ENCODE measurements around the gene PANX1. TPM values are rescaled to one million over a fixed set of nuclear protein-coding genes. Genes with fewer than 3 reads are reported as not detected.

Gene PANX1
- total RNA-seq, 1 experiment from 2014 or later, result 37.5 TPM

- no peak overlapping the region for H3K4me2 ChIP-seq (ENCODE audit: insufficient read depth, insufficient read length, low read length)
- no CpG with 5 or more reads among the region's 2 CpGs for WGBS (ENCODE audit: extremely low coverage, insufficient read length, low lambda C conversion rate)
These were observed 53.3 kb downstream of the PANX1 start for GRCh38 chr11:94181943-94182342.

More at GRCh38 chr11:94181943-94182342, 53.3 kb downstream of the PANX1 start:
- Histone ChIP-seq H3T11ph (ENCODE audit: low read length) (no peak overlapping the region), H4K91ac (ENCODE audit: insufficient read length, low read depth, low read length) (no peak overlapping the region), H4K5ac (ENCODE audit: insufficient read length, low read depth, low read length) (no peak overlapping the region), H3K23ac (ENCODE audit: insufficient read length, low read depth, low read length) (no peak overlapping the region), H4K20me1 (ENCODE audit: control insufficient read depth, insufficient read depth, insufficient read length) (no peaks in the 10 kb centered on the region), H3K9ac (ENCODE audit: extremely low read depth, insufficient read length, low read length) (no peak overlapping the region), H2BK12ac (ENCODE audit: insufficient read length, low read depth, low read length) (no peak overlapping the region), H4K8ac (replicated peaks; ENCODE audit: insufficient read length, low read depth, low read length) (no peak overlapping the region), H3K23me2 (ENCODE audit: insufficient read length, low read depth, low read length, poor library complexity, severe bottlenecking) (no peaks in the 10 kb centered on the region), H3K4me1 (ENCODE audit: insufficient read depth, low read length) (0 out of 2 replicates have a peak, but pooled peaks cover 2% of the 10 kb centered on the region), H2BK20ac (ENCODE audit: low read depth, low read length, poor library complexity, severe bottlenecking) (no peak overlapping the region), H3K9me3 (ENCODE audit: control insufficient read depth, low read depth, low read length) (no peaks in the 10 kb centered on the region), H3K27me3 (ENCODE audit: insufficient read depth, low read length) (no peaks in the 10 kb centered on the region), H2BK15ac (ENCODE audit: low read depth, low read length) (no peak overlapping the region), H3K4ac (ENCODE audit: low read depth, low read length) (no peak overlapping the region), H2AFZ (ENCODE audit: low read length) (no peak overlapping the region), H3K18ac (ENCODE audit: insufficient read length, low read depth, low read length) (no peak overlapping the region), H2BK120ac (ENCODE audit: low read depth, low read length, poor library complexity, severe bottlenecking) (no peak overlapping the region), H2BK5ac (ENCODE audit: insufficient read length, low read length) (no peak overlapping the region), H3K27ac (ENCODE audit: insufficient read length, low read depth, low read length) (no peak overlapping the region), H3K56ac (ENCODE audit: insufficient read length, low read depth, low read length) (no peak overlapping the region), H3K79me2 (ENCODE audit: insufficient read depth, low read length) (no peaks in the 10 kb centered on the region), H2AK5ac (ENCODE audit: insufficient read length, low read length) (no peak overlapping the region), H3K79me1 (ENCODE audit: insufficient read depth, low read depth, low read length, poor library complexity, severe bottlenecking) (no peaks in the 10 kb centered on the region), H3K14ac (ENCODE audit: insufficient read depth, low read length) (no peak overlapping the region)
- no peak for DNase-seq
- Mint-ChIP-seq H3K9me3 (no peaks in the 10 kb centered on the region), H3K4me1 (peaks cover 15 to 20% of the 10 kb centered on the region in 2 experiments), H3K4me3 (no peak overlapping the region), H3K27ac (no peak overlapping the region), H3K27me3 (ENCODE audit: low read depth) (no peaks in the 10 kb centered on the region), H3K36me3 (ENCODE audit: insufficient read depth in 1 of 3, low read depth in 3 of 3) (peaks cover 28 to 55% (median 46%) of the 10 kb centered on the region in 3 experiments)
- no peak for TF ChIP-seq CTCF (conservative IDR thresholded peaks at IDR 0.05)

Data from H9 (cell line).